Peyer's patch (tissue), 4 donors: ENCODE data around the gene GMPS.

Source experiments
- POLR2A ChIP-seq, 2 donors: fragments of 450-650 bp; IDR thresholded peaks; one replicate each; pipeline ENCODE4 v1.5.1; 2017; ENCODE audit warnings: antibody characterized with exemption in 2 of 2, mild to moderate bottlenecking in 2 of 2, moderate library complexity in 2 of 2
- TF ChIP-seq, protein P1 (sequence below), 6 experiments: fragments of 450-650 bp in 4 of 6; fragments of 200-600 bp in 2 of 6; sonication (generic) in 1 of 6; IDR thresholded peaks; one replicate each; pipeline ENCODE4 v1.5.1; 2017 to 2019; ENCODE audit warnings: antibody characterized with exemption in 6 of 6, mild to moderate bottlenecking in 3 of 6, moderate library complexity in 1 of 6

DNA sequence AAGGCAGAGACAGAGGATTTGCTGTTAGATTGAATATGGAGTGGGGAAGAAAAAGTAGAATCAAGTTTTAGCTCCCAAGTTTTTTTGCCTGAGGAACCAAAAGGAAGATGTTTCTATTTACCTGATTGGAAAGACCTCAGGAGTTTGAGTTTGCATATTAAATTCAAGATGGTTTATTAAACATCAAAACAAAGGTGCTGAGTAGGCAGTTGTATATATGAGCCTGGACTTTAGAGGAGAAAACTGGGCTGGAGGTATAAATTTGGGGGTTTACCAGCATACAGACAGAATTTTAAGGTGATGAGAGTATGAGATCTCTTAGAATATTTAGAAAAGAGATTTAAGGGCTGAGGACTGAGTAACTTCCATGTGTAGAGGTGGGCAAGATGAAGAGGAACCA lies 38.2 kb downstream of the GMPS start:
- no peak for TF ChIP-seq POLR2A (IDR thresholded peaks at IDR 0.05)
- TF ChIP-seq, protein P1, sequence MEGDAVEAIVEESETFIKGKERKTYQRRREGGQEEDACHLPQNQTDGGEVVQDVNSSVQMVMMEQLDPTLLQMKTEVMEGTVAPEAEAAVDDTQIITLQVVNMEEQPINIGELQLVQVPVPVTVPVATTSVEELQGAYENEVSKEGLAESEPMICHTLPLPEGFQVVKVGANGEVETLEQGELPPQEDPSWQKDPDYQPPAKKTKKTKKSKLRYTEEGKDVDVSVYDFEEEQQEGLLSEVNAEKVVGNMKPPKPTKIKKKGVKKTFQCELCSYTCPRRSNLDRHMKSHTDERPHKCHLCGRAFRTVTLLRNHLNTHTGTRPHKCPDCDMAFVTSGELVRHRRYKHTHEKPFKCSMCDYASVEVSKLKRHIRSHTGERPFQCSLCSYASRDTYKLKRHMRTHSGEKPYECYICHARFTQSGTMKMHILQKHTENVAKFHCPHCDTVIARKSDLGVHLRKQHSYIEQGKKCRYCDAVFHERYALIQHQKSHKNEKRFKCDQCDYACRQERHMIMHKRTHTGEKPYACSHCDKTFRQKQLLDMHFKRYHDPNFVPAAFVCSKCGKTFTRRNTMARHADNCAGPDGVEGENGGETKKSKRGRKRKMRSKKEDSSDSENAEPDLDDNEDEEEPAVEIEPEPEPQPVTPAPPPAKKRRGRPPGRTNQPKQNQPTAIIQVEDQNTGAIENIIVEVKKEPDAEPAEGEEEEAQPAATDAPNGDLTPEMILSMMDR (IDR thresholded peaks at IDR 0.05), result no peak
